Activated T-helper 1 cell treated with anti-CD3 and anti-CD28 coated beads, Interleukin-12 subunit alpha, Interleukin-12 subunit beta, Interleukin-2, Interleukin-4 antibody, amounts not matched to agents 30 ng/mL and 10 ng/mL and 1 ng/mL, durations not matched to agents 14 hours and 24 hours and 36 hours (primary cell): ENCODE measurements around the gene CPVL. TPM values are rescaled to one million over a fixed set of nuclear protein-coding genes. Genes with fewer than 3 reads are reported as not detected.
A peak's percentile ranks its signal among the peaks of the same experiment; 100 is the strongest.

ENCODE experiments used
- DNase-seq: peaks from one replicate; pipeline ENCODE4 v3.0.0; 2021; ENCODE audit warnings: low spot score
- H3K27ac Mint-ChIP-seq: one replicate; pipeline ENCODE4 v1.8.0; 2021; ENCODE audit warnings: mild to moderate bottlenecking, mixed read lengths
- H3K27me3 Mint-ChIP-seq: one replicate; pipeline ENCODE4 v1.8.0; 2022; ENCODE audit warnings: mild to moderate bottlenecking, moderate library complexity, mixed read lengths; ENCODE audit not compliant: insufficient read depth
- H3K36me3 Mint-ChIP-seq: one replicate; pipeline ENCODE4 v1.8.0; 2021; ENCODE audit warnings: low read depth, mixed read lengths
- H3K4me1 Mint-ChIP-seq: one replicate; pipeline ENCODE4 v1.8.0; 2021; ENCODE audit warnings: low read depth, mixed read lengths
- H3K4me3 Mint-ChIP-seq: one replicate; pipeline ENCODE4 v1.8.0; 2021; ENCODE audit warnings: mild to moderate bottlenecking, moderate library complexity, mixed read lengths
- H3K9me3 Mint-ChIP-seq: one replicate; pipeline ENCODE4 v1.8.0; 2021; ENCODE audit warnings: mixed read lengths
- intact Hi-C: fragments of 100-400 bp; cut with micrococcal nuclease; formaldehyde crosslinking; loops from one replicate; pipeline ENCODE4 v1.15.1; 2024
- total RNA-seq: library from RNA; stranded (reverse); gene quantifications from 2 replicates; pipeline ENCODE4 v1.2.3, GENCODE V29; 2022

The CPVL gene
- total RNA-seq, 1 donor from 2014 or later, result not detected

DNA sequence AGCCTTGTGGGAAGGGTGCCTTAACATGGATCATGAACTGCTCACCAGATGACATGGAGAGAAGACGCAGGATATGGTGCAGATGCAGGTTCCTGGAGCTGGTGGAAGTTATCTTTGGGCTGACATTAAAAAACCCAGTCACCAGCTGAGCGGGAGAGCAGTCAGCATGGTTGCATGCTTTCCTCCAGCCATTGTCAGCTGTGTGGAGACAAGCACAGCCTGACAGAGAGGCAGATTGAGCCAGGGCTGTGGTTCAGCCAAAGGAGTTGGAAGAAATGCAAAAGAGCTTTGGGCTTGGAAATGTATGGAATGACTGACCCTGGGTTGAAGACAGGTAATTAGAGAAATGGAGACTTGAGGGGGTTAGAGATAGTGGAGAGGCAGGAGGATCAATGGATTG, 79.7 kb downstream of the CPVL start:
- Mint-ChIP-seq H3K4me3 (no peak overlapping the region), H3K36me3 (no peaks in the 10 kb centered on the region), H3K27ac (no peak overlapping the region), H3K4me1 (no peaks in the 10 kb centered on the region), H3K27me3 (peaks cover 2% of the 10 kb centered on the region), H3K9me3 (no peaks in the 10 kb centered on the region)
- intact Hi-C loops, result no loop called here
- no peak for DNase-seq

DNA sequence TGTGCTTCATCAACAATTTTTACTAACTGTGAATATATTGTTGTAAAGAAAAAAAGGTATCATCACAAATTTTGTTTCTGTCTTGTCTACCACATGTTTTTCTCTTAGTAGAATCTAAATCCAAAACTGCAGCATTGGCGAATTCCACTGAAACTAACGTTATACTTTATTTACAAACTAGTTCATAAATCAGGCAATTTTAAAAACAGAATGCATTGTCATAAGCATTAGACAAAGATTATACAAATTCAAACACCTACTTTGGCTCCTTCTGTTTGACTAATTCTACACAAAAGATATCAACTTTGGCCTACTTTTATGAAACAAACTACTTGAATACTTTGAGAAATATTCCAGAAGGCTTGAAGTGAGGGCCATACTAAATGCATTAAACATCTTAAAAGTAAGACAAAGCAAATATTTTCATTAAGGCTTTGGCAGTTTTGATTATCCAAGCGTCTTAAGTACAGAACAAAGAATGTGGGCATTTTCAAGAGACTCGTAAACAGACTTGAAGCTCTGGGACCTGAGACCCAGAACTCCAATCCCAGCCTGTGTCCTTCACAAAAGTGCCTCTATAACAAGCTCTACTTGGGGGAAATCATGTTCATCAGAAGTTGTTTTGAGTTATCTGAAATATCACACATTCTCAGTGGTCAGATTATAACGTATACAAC, 81.0 kb downstream of the CPVL start:
- no peak overlapping the region for H3K27ac Mint-ChIP-seq
- peaks cover 2% of the 10 kb centered on the region for H3K27me3 Mint-ChIP-seq

DNA sequence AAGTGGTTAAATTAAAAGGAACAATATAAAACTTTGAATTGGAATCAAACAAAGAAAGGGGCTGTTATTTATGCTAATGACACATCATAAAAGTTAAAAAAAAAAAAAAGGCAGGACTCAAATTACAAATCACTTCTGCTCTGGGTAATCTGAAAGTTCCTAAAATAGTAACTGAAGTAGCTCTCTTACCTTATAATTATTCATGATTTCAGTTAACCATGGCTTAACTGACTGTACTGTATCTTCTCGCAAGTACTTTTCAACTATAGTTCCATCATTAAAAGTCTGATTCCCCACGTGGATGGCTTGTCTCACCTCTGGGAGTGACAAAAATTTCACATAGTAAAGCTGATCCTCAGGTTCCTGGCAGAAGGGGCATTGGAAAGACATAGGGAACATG, 82.5 kb downstream of the CPVL start:
- H3K27ac Mint-ChIP-seq, result no peak overlapping the region
- no peaks in the 10 kb centered on the region for H3K4me1 Mint-ChIP-seq
- peaks cover 2% of the 10 kb centered on the region for H3K27me3 Mint-ChIP-seq
- intact Hi-C loops, result no loop called here
- peaks cover 3% of the 10 kb centered on the region for H3K9me3 Mint-ChIP-seq
- no peaks in the 10 kb centered on the region for H3K36me3 Mint-ChIP-seq
- no peak for DNase-seq
- H3K4me3 Mint-ChIP-seq, result no peak overlapping the region

More for the DNA sequence above, 81.0 kb downstream of the CPVL start:
- H3K36me3 Mint-ChIP-seq, result no peaks in the 10 kb centered on the region
- H3K9me3 Mint-ChIP-seq, result no peaks in the 10 kb centered on the region
- no peak for DNase-seq
- no peaks in the 10 kb centered on the region for H3K4me1 Mint-ChIP-seq
- H3K4me3 Mint-ChIP-seq, result no peak overlapping the region
- intact Hi-C loops, result no loop called here

DNA sequence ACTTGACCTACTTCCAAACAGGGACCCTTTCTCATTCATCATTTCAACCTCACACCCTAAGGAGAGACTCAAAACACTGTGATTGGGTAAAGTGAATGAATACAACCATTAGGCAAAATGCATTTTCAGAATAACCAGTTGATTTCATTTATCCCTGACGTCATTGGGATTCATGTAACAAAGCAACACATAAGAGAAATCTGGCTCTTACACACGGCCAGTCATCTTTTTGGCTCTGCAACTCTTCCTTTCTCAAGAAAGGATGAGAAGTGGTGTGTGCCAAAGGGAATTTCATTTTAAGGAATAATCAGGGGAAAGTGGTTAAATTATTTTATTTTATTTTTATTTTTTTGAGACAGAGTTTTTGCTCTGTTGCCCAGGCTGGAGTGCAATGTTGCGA, 83.1 kb downstream of the CPVL start:
- Mint-ChIP-seq H3K9me3 (peaks cover 8% of the 10 kb centered on the region), H3K4me3 (no peak overlapping the region), H3K27me3 (peaks cover 2% of the 10 kb centered on the region), H3K27ac (no peak overlapping the region), H3K4me1 (no peaks in the 10 kb centered on the region), H3K36me3 (no peaks in the 10 kb centered on the region)
- DNase-seq, result no peak
- intact Hi-C loops, result no loop called here

DNA sequence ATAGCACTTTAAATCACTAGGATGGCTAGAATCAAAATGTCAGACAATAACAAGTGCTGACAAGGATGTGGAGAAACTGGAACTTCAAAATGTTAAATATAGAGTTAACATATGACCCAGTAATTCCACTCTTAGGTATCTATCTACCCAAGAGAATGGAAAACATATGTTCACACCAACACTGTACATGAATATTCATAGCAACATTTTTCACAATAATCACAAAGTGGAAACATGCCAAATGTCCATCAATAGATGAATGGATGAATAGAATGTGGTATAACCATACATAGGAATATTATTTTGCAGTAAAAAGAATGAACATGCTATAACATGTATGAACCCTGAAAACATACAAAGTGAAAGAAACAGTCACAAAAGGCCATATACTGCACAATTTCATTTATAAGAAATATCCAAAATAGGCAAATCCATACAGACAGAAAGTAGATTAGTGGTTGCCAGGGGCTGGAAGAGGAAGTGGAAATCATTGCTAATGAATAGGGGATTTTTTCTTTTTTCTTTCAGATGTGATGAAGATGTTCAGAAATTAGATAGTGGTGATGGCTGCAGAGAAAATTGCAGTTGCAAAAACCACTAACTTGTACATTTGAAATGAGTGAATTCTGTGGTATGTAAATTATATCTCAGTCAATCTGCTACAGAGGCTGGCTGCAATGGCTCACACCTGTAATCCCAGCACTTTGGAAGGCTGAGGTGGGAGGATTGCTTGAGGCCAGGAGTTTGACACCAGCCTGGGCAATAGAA, 93.0 kb downstream of the CPVL start:
- Mint-ChIP-seq H3K4me3 (no peak overlapping the region), H3K9me3 (peaks cover 11% of the 10 kb centered on the region), H3K27ac (peak overlapping the region; percentile 2), H3K4me1 (no peaks in the 10 kb centered on the region), H3K27me3 (no peaks in the 10 kb centered on the region), H3K36me3 (no peaks in the 10 kb centered on the region)
- intact Hi-C loops, result loop anchor here (1.0 kb wide), 2 partner anchors 17 to 31 kb away; no protein-coding TSS in a partner anchor
- DNase-seq, result no peak

DNA sequence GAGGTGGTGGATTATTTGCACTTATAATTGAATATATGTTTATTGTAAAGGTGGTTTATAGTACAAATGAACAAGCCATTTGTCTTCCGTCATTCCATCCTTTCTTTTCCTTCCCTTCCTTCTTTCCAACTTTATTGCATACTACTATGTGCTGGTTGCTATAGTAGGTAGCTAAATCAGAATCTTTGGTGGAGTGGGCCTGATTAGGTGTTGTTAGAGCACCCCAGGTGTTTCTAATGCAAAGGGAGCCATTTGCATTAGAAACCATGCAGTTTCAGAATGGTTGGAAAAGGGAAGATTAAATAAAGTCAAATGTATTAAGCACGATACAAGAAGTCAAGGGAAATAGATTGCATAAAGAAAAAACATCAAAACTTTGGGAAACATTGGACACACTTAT, 99.4 kb downstream of the CPVL start:
- Mint-ChIP-seq H3K36me3 (no peaks in the 10 kb centered on the region), H3K9me3 (peaks cover 19% of the 10 kb centered on the region)

DNA sequence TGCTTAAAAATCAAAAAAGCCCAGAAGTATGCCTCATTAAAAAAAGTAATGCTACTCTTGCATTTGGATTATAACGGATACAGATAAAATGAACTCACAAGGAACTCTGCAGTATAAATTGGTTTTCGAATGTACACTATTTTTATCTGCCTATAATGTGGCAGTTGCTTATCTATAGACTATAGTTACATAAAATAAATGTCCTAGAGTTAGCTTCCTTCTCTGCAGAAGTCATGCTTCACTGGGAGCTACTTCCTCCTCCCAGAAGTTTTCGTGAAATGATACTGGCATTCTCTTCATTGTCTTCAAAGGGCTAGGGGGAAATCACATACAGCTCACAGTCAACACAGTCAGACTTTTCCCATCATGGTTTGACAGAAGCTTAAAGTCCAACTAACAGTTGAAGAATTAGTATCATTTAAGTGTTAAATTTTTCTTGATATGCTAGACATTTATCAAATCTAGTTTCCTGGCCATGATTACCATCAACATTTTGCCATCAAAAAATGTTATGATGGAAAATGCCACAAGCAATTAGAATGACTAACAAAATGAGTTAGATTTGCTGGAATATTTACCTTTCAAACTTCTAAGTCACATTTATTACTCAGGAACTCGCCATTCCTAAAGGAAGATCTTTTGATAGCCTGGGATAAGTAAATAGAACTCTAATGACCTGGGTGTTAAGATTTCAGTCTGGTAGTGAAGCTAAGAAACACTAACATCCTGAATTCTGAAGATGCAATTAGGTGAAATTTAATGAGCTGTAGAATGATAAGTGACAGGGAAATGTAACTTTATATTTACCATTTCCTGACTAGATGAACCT, 100.9 kb downstream of the CPVL start:
- intact Hi-C loops, result no loop called here
- Mint-ChIP-seq H3K27me3 (no peaks in the 10 kb centered on the region), H3K4me1 (no peaks in the 10 kb centered on the region), H3K4me3 (no peak overlapping the region), H3K9me3 (peaks cover 19% of the 10 kb centered on the region), H3K27ac (no peak overlapping the region), H3K36me3 (no peaks in the 10 kb centered on the region)
- no peak for DNase-seq

More for the DNA sequence above, 99.4 kb downstream of the CPVL start:
- no peak for DNase-seq
- no peaks in the 10 kb centered on the region for H3K4me1 Mint-ChIP-seq
- H3K4me3 Mint-ChIP-seq, result no peak overlapping the region
- H3K27ac Mint-ChIP-seq, result no peak overlapping the region
- H3K27me3 Mint-ChIP-seq, result no peaks in the 10 kb centered on the region
- intact Hi-C loops, result no loop called here

DNA sequence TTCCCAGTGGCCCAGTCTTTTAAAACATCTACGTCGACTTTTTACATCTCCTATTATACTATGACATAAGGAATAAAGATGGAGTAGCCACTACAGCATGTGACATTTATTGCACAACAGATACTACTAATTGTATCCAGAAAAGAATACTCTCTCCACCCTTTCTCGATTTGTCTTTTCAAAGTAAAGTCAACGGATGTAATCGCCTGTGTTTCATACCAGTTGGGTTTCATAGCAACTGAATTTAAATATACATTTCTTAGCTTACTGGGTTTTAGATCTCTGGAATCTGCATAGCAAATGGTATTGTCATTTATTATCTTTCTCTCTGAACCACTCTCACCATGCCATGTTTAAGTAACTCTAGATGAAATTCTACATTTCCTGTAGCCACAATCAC, 101.8 kb downstream of the CPVL start:
- DNase-seq, result no peak
- Mint-ChIP-seq H3K27ac (no peak overlapping the region), H3K36me3 (no peaks in the 10 kb centered on the region), H3K27me3 (no peaks in the 10 kb centered on the region), H3K4me1 (peaks cover 7% of the 10 kb centered on the region), H3K9me3 (peaks cover 19% of the 10 kb centered on the region), H3K4me3 (no peak overlapping the region)
- intact Hi-C loops, result no loop called here

DNA sequence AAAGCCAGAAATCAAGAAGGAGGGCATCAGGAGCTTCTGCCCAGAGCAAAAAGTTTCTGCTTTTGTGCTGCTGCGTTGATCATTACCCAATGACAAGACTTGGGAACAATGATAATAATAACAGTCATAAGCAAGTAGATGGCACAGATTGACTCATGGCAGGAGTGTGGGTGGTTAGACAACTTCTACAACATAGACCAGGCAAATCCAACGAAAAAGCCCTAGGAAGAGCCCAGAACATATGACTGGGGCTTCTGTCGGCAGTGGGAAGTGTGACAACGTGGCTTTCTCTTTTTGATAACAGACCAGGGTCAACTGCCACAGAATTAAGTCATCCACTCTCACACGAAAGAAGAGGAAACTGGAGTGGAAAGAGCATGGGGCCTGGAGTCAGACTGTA, 102.8 kb downstream of the CPVL start:
- H3K4me3 Mint-ChIP-seq, result no peak overlapping the region

DNA sequence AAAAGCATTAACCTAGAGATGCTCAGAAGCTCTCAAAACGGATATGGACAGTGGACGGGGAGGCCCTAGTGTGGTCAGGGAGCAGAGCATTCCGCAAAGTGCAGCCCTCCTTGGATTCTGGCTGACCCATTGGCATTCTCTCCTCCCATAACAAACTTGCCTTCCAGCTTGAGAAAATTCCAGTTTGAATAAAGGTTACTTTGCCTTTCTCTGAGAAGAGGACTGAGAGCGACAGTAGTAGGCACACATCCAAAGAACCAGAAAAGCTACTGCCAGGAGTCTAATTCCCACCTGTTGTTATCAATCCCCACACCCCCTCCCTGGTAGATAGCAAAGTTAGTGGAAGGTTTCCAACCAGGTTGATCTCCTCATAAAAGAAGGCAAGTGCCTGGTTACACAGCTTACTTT, 103.5 kb downstream of the CPVL start:
- intact Hi-C loops, result no loop called here
- Mint-ChIP-seq H3K4me1 (peaks cover 22% of the 10 kb centered on the region), H3K27me3 (no peaks in the 10 kb centered on the region), H3K4me3 (no peak overlapping the region), H3K27ac (no peak overlapping the region), H3K36me3 (no peaks in the 10 kb centered on the region), H3K9me3 (peaks cover 5% of the 10 kb centered on the region)
- DNase-seq, result no peak

More for the DNA sequence above, 102.8 kb downstream of the CPVL start:
- DNase-seq, result no peak
- Mint-ChIP-seq H3K9me3 (peaks cover 11% of the 10 kb centered on the region), H3K36me3 (no peaks in the 10 kb centered on the region), H3K27ac (no peak overlapping the region), H3K27me3 (no peaks in the 10 kb centered on the region), H3K4me1 (peaks cover 17% of the 10 kb centered on the region)
- intact Hi-C loops, result no loop called here

DNA sequence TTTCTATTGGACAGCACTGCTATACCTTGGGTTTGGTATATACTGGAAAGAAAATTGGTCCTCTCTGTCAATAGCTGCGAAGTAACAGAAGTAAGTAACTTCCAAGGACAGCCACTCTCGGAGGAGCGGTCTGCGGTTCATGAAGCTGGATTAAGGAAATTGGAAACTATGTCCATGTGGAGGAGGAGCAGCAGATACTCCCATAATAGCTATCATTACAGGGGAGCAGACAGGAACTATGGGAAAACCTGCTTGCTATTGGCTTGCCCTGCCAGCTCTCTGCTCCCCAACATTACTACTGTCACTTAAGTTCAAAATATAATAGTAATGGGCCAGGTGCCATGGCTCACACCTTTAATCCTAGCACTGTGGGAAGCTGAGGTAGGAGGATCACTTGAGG, 104.3 kb downstream of the CPVL start:
- Mint-ChIP-seq H3K36me3 (no peaks in the 10 kb centered on the region), H3K27me3 (no peaks in the 10 kb centered on the region), H3K4me3 (no peak overlapping the region), H3K27ac (no peak overlapping the region), H3K4me1 (peaks cover 23% of the 10 kb centered on the region), H3K9me3 (peaks cover 1% of the 10 kb centered on the region)
- intact Hi-C loops, result no loop called here
- no peak for DNase-seq

DNA sequence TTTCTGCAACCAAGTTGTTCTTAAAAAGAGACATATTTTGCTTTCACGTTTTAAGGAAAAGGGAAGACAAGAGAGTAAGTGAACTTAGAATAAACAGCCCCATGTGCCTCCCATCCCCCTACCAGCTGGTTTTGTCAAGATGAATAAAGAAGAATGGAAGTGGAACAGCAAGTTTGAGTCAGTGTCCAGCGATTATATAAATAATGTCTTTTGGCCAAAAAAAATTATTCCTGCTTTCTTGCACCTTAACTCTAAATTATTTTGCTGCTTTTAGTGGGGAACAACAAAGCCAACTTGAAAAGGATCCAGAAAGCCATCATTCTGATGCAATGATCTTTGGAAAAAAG, 105.8 kb downstream of the CPVL start:
- H3K9me3 Mint-ChIP-seq, result no peaks in the 10 kb centered on the region
- no peak overlapping the region for H3K4me3 Mint-ChIP-seq
- no peak overlapping the region for H3K27ac Mint-ChIP-seq
- H3K4me1 Mint-ChIP-seq, result peaks cover 37% of the 10 kb centered on the region
- no peak for DNase-seq
- H3K27me3 Mint-ChIP-seq, result no peaks in the 10 kb centered on the region
- no peaks in the 10 kb centered on the region for H3K36me3 Mint-ChIP-seq
- intact Hi-C loops, result no loop called here
